Measurements from ENCODE around the gene ATP10A. TPM values are rescaled to one million over a fixed set of nuclear protein-coding genes. Genes with fewer than 3 reads are reported as not detected.

The ATP10A gene
- total RNA-seq, 1 experiment from 2014 or later = 0.02 TPM

GRCh38 chr15:25742041-25742730 is 120.9 kb downstream of the ATP10A start:
- ATAC-seq (no peak), DNase-seq (ENCODE audit: low read depth, low spot score) (no peak)
- RAD21 ChIA-PET (ENCODE audit: low non-redundant PET in 1 of 2, low total read pairs in 2 of 2, uncharacterized antibody in 2 of 2, unreplicated experiment in 2 of 2) = no interaction called here
- CTCF ChIA-PET = no interaction called here
- Histone ChIP-seq H3K36me3 (ENCODE audit: control insufficient read depth in 1 of 2, insufficient read depth in 2 of 2, low read length in 2 of 2) (no peaks in the 10 kb centered on the region), H3K27ac (ENCODE audit: low read depth, low read length) (no peak overlapping the region), H3K9me3 (ENCODE audit: control insufficient read depth in 1 of 2, insufficient read depth in 1 of 2, low read depth in 1 of 2, low read length in 2 of 2) (peaks cover 9 to 25% of the 10 kb centered on the region in 2 experiments; a peak in 2 of 4 replicates), H4K20me1 (ENCODE audit: insufficient read depth) (no peaks in the 10 kb centered on the region), H3K4me2 (ENCODE audit: low read length) (no peak overlapping the region), H3K9me2 (ENCODE audit: insufficient read depth) (no peaks in the 10 kb centered on the region), H3K79me2 (ENCODE audit: insufficient read depth, low read length) (no peaks in the 10 kb centered on the region), H2AFZ (ENCODE audit: low read depth, low read length, poor library complexity, severe bottlenecking) (no peak overlapping the region), H3K9ac (ENCODE audit: low read length) (no peak overlapping the region), H3K4me3 (replicated peaks in 1 of 2; ENCODE audit: low read depth in 1 of 2, low read length in 2 of 2) (no peak overlapping the region), H3K4me1 (ENCODE audit: control insufficient read depth in 1 of 2, insufficient read depth in 2 of 2, low read length in 2 of 2) (no peaks in the 10 kb centered on the region), H3K27me3 (ENCODE audit: insufficient read depth, low read length) (no peaks in the 10 kb centered on the region)
- POLR2A ChIA-PET = no interaction called here
- BruUV-seq (replicated peaks) = no TSS peak
- intact Hi-C loops (cut with micrococcal nuclease) = no loop called here
- TF ChIP-seq REST (IDR thresholded peaks at IDR 0.05; ENCODE audit: low read depth) = no peak
- TF ChIP-seq EZH2phosphoT487 (IDR thresholded peaks at IDR 0.05; ENCODE audit: borderline replicate concordance) = no peak
- TF ChIP-seq POLR2AphosphoS5 (IDR thresholded peaks at IDR 0.05; ENCODE audit: low read depth, low read length) = no peak
- TF ChIP-seq POLR2A (IDR thresholded peaks at IDR 0.05; ENCODE audit: borderline replicate concordance, extremely low read depth, insufficient read depth, insufficient read length) = no peak

GRCh38 chr15:25741256-25741580 is 121.9 kb downstream of the ATP10A start:
- Histone ChIP-seq H2AFZ (ENCODE audit: low read depth, low read length, poor library complexity, severe bottlenecking) (no peak overlapping the region), H3K4me3 (replicated peaks in 1 of 2; ENCODE audit: low read depth in 1 of 2, low read length in 2 of 2) (no peak overlapping the region), H3K4me1 (ENCODE audit: control insufficient read depth in 1 of 2, insufficient read depth in 2 of 2, low read length in 2 of 2) (no peaks in the 10 kb centered on the region), H3K27me3 (ENCODE audit: insufficient read depth, low read length) (no peaks in the 10 kb centered on the region), H4K20me1 (ENCODE audit: insufficient read depth) (no peaks in the 10 kb centered on the region), H3K9ac (ENCODE audit: low read length) (no peak overlapping the region), H3K36me3 (ENCODE audit: control insufficient read depth in 1 of 2, insufficient read depth in 2 of 2, low read length in 2 of 2) (no peaks in the 10 kb centered on the region), H3K9me3 (ENCODE audit: control insufficient read depth in 1 of 2, insufficient read depth in 1 of 2, low read depth in 1 of 2, low read length in 2 of 2) (peaks cover 6 to 25% of the 10 kb centered on the region in 2 experiments; a peak in 2 of 4 replicates), H3K79me2 (ENCODE audit: insufficient read depth, low read length) (no peaks in the 10 kb centered on the region), H3K9me2 (ENCODE audit: insufficient read depth) (no peaks in the 10 kb centered on the region), H3K27ac (ENCODE audit: low read depth, low read length) (no peak overlapping the region), H3K4me2 (ENCODE audit: low read length) (no peak overlapping the region)
- RAD21 ChIA-PET (ENCODE audit: low non-redundant PET in 1 of 2, low total read pairs in 2 of 2, uncharacterized antibody in 2 of 2, unreplicated experiment in 2 of 2) = no interaction called here
- POLR2A ChIA-PET = no interaction called here
- no peak for ATAC-seq
- BruUV-seq (replicated peaks) = no TSS peak
- no peak for DNase-seq (ENCODE audit: low read depth, low spot score)
- intact Hi-C loops (cut with micrococcal nuclease) = no loop called here
- CTCF ChIA-PET = no interaction called here
- TF ChIP-seq ZNF274 (IDR thresholded peaks at IDR 0.05; ENCODE audit: low read depth, low read length) = no peak
- no peak for TF ChIP-seq CBX3 (IDR thresholded peaks at IDR 0.05; ENCODE audit: low read depth)
- TF ChIP-seq EZH2 (IDR thresholded peaks at IDR 0.05) = no peak
- no peak for TF ChIP-seq FOSL1 (IDR thresholded peaks at IDR 0.05; ENCODE audit: low read depth)
- no peak for TF ChIP-seq POLR2A (IDR thresholded peaks at IDR 0.05; ENCODE audit: borderline replicate concordance, extremely low read depth, insufficient read depth, insufficient read length)
- no peak for TF ChIP-seq RAD21 (IDR thresholded peaks at IDR 0.05; ENCODE audit: low read depth)
- TF ChIP-seq ELF1 (IDR thresholded peaks at IDR 0.05; ENCODE audit: borderline replicate concordance, low read depth) = no peak
- no peak for TF ChIP-seq SRF (IDR thresholded peaks at IDR 0.05; ENCODE audit: low read depth)
- TF ChIP-seq ZFX (IDR thresholded peaks at IDR 0.05) = no peak
- TF ChIP-seq ZBTB33 (IDR thresholded peaks at IDR 0.05; ENCODE audit: extremely low read depth, insufficient replicate concordance, low read length) = no peak
- TF ChIP-seq EZH2phosphoT487 (IDR thresholded peaks at IDR 0.05; ENCODE audit: borderline replicate concordance) = no peak
- no peak for TF ChIP-seq MAX (IDR thresholded peaks at IDR 0.05)
- no peak for TF ChIP-seq SIN3A (IDR thresholded peaks at IDR 0.05; ENCODE audit: low read depth)
- no peak for TF ChIP-seq SP1 (IDR thresholded peaks at IDR 0.05; ENCODE audit: low read depth)
